Measurements from ENCODE around the gene MAP2K5.

DNA sequence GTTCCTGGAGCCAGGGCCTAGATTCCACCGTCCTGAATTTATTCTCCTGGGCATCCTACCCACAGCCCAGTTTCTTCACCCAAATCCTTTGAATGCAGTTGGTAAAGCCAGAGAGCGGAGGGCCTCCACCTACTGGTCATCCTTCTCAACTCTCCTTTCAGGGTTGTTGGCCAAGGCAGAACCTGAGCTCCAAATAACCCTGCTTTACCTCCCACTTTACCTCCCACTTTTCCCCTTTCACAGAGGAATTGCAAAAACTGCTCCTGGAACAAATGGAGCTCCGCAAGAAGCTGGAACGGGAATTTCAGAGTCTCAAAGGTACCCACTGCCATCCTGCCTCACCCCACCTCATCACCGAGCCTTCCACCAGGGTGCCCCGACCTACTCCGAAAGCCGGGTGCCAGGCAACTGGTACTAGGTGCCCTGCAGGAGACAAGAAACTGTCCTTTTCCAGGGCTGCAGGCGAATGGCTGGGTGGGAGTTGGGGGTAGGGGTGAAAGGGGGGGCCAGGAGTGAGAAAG is 289.6 kb downstream of the MAP2K5 start:
- TF ChIP-seq, protein P1, sequence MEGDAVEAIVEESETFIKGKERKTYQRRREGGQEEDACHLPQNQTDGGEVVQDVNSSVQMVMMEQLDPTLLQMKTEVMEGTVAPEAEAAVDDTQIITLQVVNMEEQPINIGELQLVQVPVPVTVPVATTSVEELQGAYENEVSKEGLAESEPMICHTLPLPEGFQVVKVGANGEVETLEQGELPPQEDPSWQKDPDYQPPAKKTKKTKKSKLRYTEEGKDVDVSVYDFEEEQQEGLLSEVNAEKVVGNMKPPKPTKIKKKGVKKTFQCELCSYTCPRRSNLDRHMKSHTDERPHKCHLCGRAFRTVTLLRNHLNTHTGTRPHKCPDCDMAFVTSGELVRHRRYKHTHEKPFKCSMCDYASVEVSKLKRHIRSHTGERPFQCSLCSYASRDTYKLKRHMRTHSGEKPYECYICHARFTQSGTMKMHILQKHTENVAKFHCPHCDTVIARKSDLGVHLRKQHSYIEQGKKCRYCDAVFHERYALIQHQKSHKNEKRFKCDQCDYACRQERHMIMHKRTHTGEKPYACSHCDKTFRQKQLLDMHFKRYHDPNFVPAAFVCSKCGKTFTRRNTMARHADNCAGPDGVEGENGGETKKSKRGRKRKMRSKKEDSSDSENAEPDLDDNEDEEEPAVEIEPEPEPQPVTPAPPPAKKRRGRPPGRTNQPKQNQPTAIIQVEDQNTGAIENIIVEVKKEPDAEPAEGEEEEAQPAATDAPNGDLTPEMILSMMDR (conservative IDR thresholded peaks at IDR 0.05): peak; percentile 42
- no peak for TF ChIP-seq ZFX (IDR thresholded peaks at IDR 0.05)
